KMS-11 (cell line): ENCODE data around the gene TMEFF2.

ENCODE experiments used
- H2AFZ ChIP-seq: fragments of 200-600 bp; sonication (generic); 2 replicates; pipeline ENCODE4 v1.6.1; 2016; ENCODE audit warnings: antibody characterized with exemption, mixed run types, low read depth
- H3K27ac ChIP-seq: fragments of 200-600 bp; sonication (generic); 2 replicates; pipeline ENCODE4 v1.6.1; 2016; ENCODE audit warnings: mild to moderate bottlenecking, mixed run types
- H3K27me3 ChIP-seq: fragments of 200-600 bp; sonication (generic); 2 replicates; pipeline ENCODE4 v1.6.1; 2017; ENCODE audit warnings: mild to moderate bottlenecking, low read depth, mixed run types, moderate library complexity; ENCODE audit not compliant: insufficient read depth
- H3K36me3 ChIP-seq: fragments of 200-600 bp; sonication (generic); 2 replicates; pipeline ENCODE4 v1.6.1; 2017; ENCODE audit warnings: mild to moderate bottlenecking, mixed run types; ENCODE audit not compliant: insufficient read depth
- H3K4me1 ChIP-seq: fragments of 200-600 bp; sonication (generic); 2 replicates; pipeline ENCODE4 v1.6.1; 2016; ENCODE audit warnings: mild to moderate bottlenecking, low read depth, mixed run types; ENCODE audit not compliant: poor library complexity, severe bottlenecking
- H3K4me2 ChIP-seq: fragments of 200-600 bp; sonication (generic); 2 replicates; pipeline ENCODE4 v1.7.0; 2016; ENCODE audit warnings: mild to moderate bottlenecking, mixed run types
- H3K4me3 ChIP-seq: fragments of 200-600 bp; sonication (generic); IDR thresholded peaks from 2 replicates; pipeline ENCODE4 v1.6.1; 2017; ENCODE audit warnings: low read depth, low read length, mixed read lengths; ENCODE audit not compliant: insufficient read depth
- H3K79me2 ChIP-seq: fragments of 200-600 bp; sonication (generic); 2 replicates; pipeline ENCODE4 v1.6.1; 2016; ENCODE audit warnings: low read depth, mixed run types; ENCODE audit not compliant: insufficient read depth
- H3K9ac ChIP-seq: fragments of 200-600 bp; sonication (generic); 2 replicates; pipeline ENCODE4 v1.6.1; 2016; ENCODE audit warnings: mild to moderate bottlenecking, mixed run types
- H4K20me1 ChIP-seq: fragments of 200-600 bp; sonication (generic); 2 replicates; pipeline ENCODE4 v1.6.1; 2016; ENCODE audit warnings: mild to moderate bottlenecking, mixed run types; ENCODE audit not compliant: insufficient read depth
- CTCF ChIP-seq: fragments of 200-600 bp; sonication (generic); conservative IDR thresholded peaks from 2 replicates; pipeline ENCODE4 v1.6.1; 2017; ENCODE audit warnings: low read depth, mild to moderate bottlenecking, antibody characterized with exemption, low read length, moderate library complexity, mixed read lengths

The TMEFF2 gene

GRCh38 chr2:192002418-192002817 lies 192.3 kb downstream of the TMEFF2 start:
- H3K27ac ChIP-seq, result no peak overlapping the region
- no peak overlapping the region for H3K9ac ChIP-seq
- H3K4me3 ChIP-seq, result no peak overlapping the region
- H3K36me3 ChIP-seq, result no peaks in the 10 kb centered on the region
- H4K20me1 ChIP-seq, result no peaks in the 10 kb centered on the region
- H3K4me1 ChIP-seq, result no peaks in the 10 kb centered on the region
- no peak for TF ChIP-seq CTCF
- H3K79me2 ChIP-seq, result no peaks in the 10 kb centered on the region
- no peak overlapping the region for H2AFZ ChIP-seq
- no peak overlapping the region for H3K4me2 ChIP-seq
- no peaks in the 10 kb centered on the region for H3K27me3 ChIP-seq

- Histone ChIP-seq H3K9ac (no peak overlapping the region), H3K4me2 (no peak overlapping the region), H2AFZ (no peak overlapping the region), H3K27ac (no peak overlapping the region), H3K79me2 (no peaks in the 10 kb centered on the region), H4K20me1 (no peaks in the 10 kb centered on the region), H3K36me3 (no peaks in the 10 kb centered on the region), H3K27me3 (no peaks in the 10 kb centered on the region), H3K4me3 (no peak overlapping the region), H3K4me1 (no peaks in the 10 kb centered on the region)
- TF ChIP-seq CTCF, result no peak
Measured at GRCh38 chr2:192000196-192000980, 194.3 kb downstream of the TMEFF2 start.

DNA sequence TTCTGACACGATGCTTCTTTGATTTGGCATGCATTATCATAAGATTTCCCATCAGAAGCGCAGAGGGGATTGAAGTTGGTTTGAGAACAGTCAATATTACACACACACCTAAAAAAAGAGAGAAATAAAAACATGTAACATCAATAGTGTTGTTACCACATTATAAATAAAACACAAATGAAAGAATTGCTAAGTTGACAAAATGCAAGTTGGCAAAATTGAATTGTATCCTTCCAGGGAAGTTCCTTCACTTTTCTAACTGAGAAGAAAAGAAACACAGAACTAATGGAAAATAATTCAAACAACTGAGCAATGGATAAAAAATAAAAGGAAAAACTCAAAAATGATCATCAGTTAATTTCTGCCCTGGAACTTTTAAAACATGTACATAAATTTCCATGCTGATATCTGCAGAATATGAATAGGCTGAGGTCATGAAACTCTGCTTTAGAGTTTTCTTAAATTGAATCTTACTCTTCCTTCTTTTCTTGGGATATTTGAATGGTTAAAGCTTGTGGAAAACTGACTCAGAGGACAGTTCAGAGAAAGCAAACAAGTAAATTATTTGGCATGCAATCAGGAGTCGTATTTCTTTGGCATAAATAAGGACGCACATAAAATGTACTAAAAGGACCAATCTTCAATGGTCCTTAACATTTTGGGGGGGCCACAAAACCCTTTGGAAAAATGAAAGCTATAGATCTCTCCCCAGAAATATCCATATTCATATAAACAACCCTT lies 195.5 kb downstream of the TMEFF2 start:
- Histone ChIP-seq H3K4me1 (no peaks in the 10 kb centered on the region), H2AFZ (no peak overlapping the region), H4K20me1 (no peaks in the 10 kb centered on the region), H3K4me2 (no peak overlapping the region), H3K36me3 (no peaks in the 10 kb centered on the region), H3K27me3 (no peaks in the 10 kb centered on the region), H3K9ac (no peak overlapping the region), H3K79me2 (no peaks in the 10 kb centered on the region), H3K4me3 (no peak overlapping the region), H3K27ac (no peak overlapping the region)
- no peak for TF ChIP-seq CTCF

DNA sequence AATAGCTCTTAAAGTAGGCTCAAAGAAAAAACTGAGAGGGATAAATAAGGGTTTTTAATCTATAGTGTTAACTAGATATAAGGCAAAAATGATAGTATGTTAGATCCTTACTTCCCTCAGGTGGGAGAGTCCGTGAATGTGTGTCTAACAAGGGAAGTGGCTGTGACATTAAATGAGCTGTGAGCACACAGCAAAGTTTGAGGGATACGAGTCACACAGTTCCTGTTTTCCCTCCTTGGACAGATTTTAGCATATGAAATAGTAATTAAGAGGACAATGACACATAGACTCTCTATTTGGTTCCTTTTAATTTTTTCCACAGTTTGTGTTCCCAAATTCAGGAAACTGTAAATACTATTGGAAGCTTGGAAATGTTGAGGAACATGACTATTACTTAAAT lies 199.4 kb downstream of the TMEFF2 start:
- H3K4me2 ChIP-seq, result no peak overlapping the region
- no peaks in the 10 kb centered on the region for H3K36me3 ChIP-seq
- no peaks in the 10 kb centered on the region for H3K27me3 ChIP-seq
- no peaks in the 10 kb centered on the region for H3K79me2 ChIP-seq
- H3K4me1 ChIP-seq, result no peaks in the 10 kb centered on the region
- no peak overlapping the region for H3K4me3 ChIP-seq
- no peak overlapping the region for H3K27ac ChIP-seq
- no peak overlapping the region for H3K9ac ChIP-seq
- no peak for TF ChIP-seq CTCF
- H4K20me1 ChIP-seq, result no peaks in the 10 kb centered on the region
- H2AFZ ChIP-seq, result no peak overlapping the region
